Activated CD4-positive, alpha-beta T cell treated with anti-CD3 and anti-CD28 coated beads for 36 hours (primary cell): Measurements from ENCODE around the gene ID4. TPM values are rescaled to one million over a fixed set of nuclear protein-coding genes. Genes with fewer than 3 reads are reported as not detected.
A peak's percentile ranks its signal among the peaks of the same experiment; 100 is the strongest.

Experiments used
- ATAC-seq: fragments of 200-7000 bp; cut with Tn5 transposase; one replicate; pipeline ENCODE4 v1.10.0; 2021; ENCODE audit warnings: mild to moderate bottlenecking, moderate library complexity
- CTCF ChIA-PET: fragments of 350-600 bp; sonication (Branson Sonifier 250); formaldehyde crosslinking; loops from one replicate; lab custom pipeline; 2021; ENCODE audit warnings: antibody characterized with exemption; lab: Charles Lee
- POLR2A ChIA-PET: fragments of 350-600 bp; sonication (Branson Sonifier 250); formaldehyde crosslinking; loops from one replicate; lab custom pipeline; 2021; ENCODE audit warnings: antibody characterized with exemption, inconsistent platforms; lab: Charles Lee
- DNase-seq: peaks from one replicate; pipeline ENCODE4 v3.0.0-alpha.2; 2020
- H3K27ac Mint-ChIP-seq: one replicate; pipeline ENCODE4 v1.8.0; 2021; ENCODE audit warnings: mixed read lengths
- H3K27me3 Mint-ChIP-seq: one replicate; pipeline ENCODE4 v1.8.0; 2021; ENCODE audit warnings: mixed read lengths
- H3K36me3 Mint-ChIP-seq: one replicate; pipeline ENCODE4 v1.8.0; 2021; ENCODE audit warnings: low read depth, mixed read lengths
- H3K4me1 Mint-ChIP-seq: one replicate; pipeline ENCODE4 v1.8.0; 2021; ENCODE audit warnings: mixed read lengths
- H3K4me3 Mint-ChIP-seq: one replicate; pipeline ENCODE4 v1.8.0; 2021; ENCODE audit warnings: mild to moderate bottlenecking, moderate library complexity, mixed read lengths
- H3K9me3 Mint-ChIP-seq: one replicate; pipeline ENCODE4 v1.8.0; 2021; ENCODE audit warnings: low read depth, mixed read lengths
- intact Hi-C, 2 experiments: fragments of 100-400 bp; cut with DNase I in 1 of 2; cut with micrococcal nuclease in 1 of 2; formaldehyde crosslinking; loops; one replicate each; pipeline versions ENCODE4 v1.14.2 to v1.15.1; 2022 to 2024; cut with DNase I, micrococcal nuclease
- total RNA-seq, 2 experiments: library from RNA; stranded (reverse); gene quantifications; one replicate each; pipeline ENCODE4 v1.2.3, GENCODE V29; 2021

ID4 gene
- not detected for total RNA-seq

GRCh38 chr6:19836799-19837510 lies at the start of gene ID4:
TSS of gene ID4 (plus strand) at chr6:19837370. CDS start at chr6:19837755, 385 bp downstream.
- intact Hi-C loops = no loop called here
- no peak within 1 kb of the TSS for H3K27ac Mint-ChIP-seq
- H3K27me3 Mint-ChIP-seq = peaks cover 32% of the 10 kb centered on the region
- no peaks in the 10 kb centered on the region for H3K9me3 Mint-ChIP-seq
- peak; percentile 14 for DNase-seq
- no peak for ATAC-seq
- peaks cover 10% of the 10 kb centered on the region for H3K4me1 Mint-ChIP-seq
- no peak within 1 kb of the TSS for H3K4me3 Mint-ChIP-seq
- no peaks in the 10 kb centered on the region for H3K36me3 Mint-ChIP-seq
- POLR2A ChIA-PET = no interaction called here
- CTCF ChIA-PET = no interaction called here

- ATAC-seq (no peak), DNase-seq (no peak)
- H3K9me3 Mint-ChIP-seq = no peaks in the 10 kb centered on the region
- intact Hi-C loops = no loop called here
- H3K4me1 Mint-ChIP-seq = no peaks in the 10 kb centered on the region
- H3K36me3 Mint-ChIP-seq = no peaks in the 10 kb centered on the region
- peaks cover 2% of the 10 kb centered on the region for H3K27me3 Mint-ChIP-seq
- ChIA-PET CTCF (interaction anchor here (0.7 kb wide), 1 partner anchor 239 kb away, joined by 3 read pairs; no protein-coding TSS in a partner anchor), POLR2A (no interaction called here)
- H3K27ac Mint-ChIP-seq = no peak overlapping the region
- H3K4me3 Mint-ChIP-seq = no peak overlapping the region
These were observed 48.5 kb upstream of the ID4 start for GRCh38 chr6:19788686-19789085.

GRCh38 chr6:19789100-19789803 lies 47.9 kb upstream of the ID4 start:
- ChIA-PET CTCF (interaction anchor here (0.7 kb wide), 1 partner anchor 240 kb away, joined by 3 read pairs; no protein-coding TSS in a partner anchor), POLR2A (no interaction called here)
- H3K27ac Mint-ChIP-seq = no peak overlapping the region
- DNase-seq = no peak
- intact Hi-C loops = no loop called here
- no peak overlapping the region for H3K4me3 Mint-ChIP-seq
- H3K36me3 Mint-ChIP-seq = no peaks in the 10 kb centered on the region
- no peak for ATAC-seq
- peaks cover 2% of the 10 kb centered on the region for H3K27me3 Mint-ChIP-seq
- H3K4me1 Mint-ChIP-seq = no peaks in the 10 kb centered on the region
- H3K9me3 Mint-ChIP-seq = no peaks in the 10 kb centered on the region

GRCh38 chr6:19791267-19791666 lies 45.9 kb upstream of the ID4 start:
- H3K27me3 Mint-ChIP-seq = peaks cover 5% of the 10 kb centered on the region
- H3K36me3 Mint-ChIP-seq = no peaks in the 10 kb centered on the region
- DNase-seq = no peak
- intact Hi-C loops = no loop called here
- ChIA-PET CTCF (no interaction called here), POLR2A (no interaction called here)
- H3K4me1 Mint-ChIP-seq = no peaks in the 10 kb centered on the region
- H3K9me3 Mint-ChIP-seq = peaks cover 2% of the 10 kb centered on the region
- H3K4me3 Mint-ChIP-seq = no peak overlapping the region
- ATAC-seq = no peak
- H3K27ac Mint-ChIP-seq = no peak overlapping the region

- Mint-ChIP-seq H3K27me3 (peaks cover 7% of the 10 kb centered on the region), H3K27ac (no peak overlapping the region), H3K4me1 (no peaks in the 10 kb centered on the region), H3K36me3 (no peaks in the 10 kb centered on the region), H3K4me3 (no peak overlapping the region), H3K9me3 (peaks cover 10% of the 10 kb centered on the region)
- intact Hi-C loops = no loop called here
- no peak for DNase-seq
- ATAC-seq = no peak
- ChIA-PET CTCF (no interaction called here), POLR2A (no interaction called here)
These were observed 42.0 kb upstream of the ID4 start for GRCh38 chr6:19795211-19795610.

- CTCF ChIA-PET = no interaction called here
- Mint-ChIP-seq H3K36me3 (no peaks in the 10 kb centered on the region), H3K9me3 (peaks cover 10% of the 10 kb centered on the region), H3K4me3 (no peak overlapping the region), H3K27ac (no peak overlapping the region), H3K27me3 (peaks cover 7% of the 10 kb centered on the region), H3K4me1 (no peaks in the 10 kb centered on the region)
- intact Hi-C loops = no loop called here
- DNase-seq (no peak), ATAC-seq (no peak)
- POLR2A ChIA-PET = no interaction called here
These were observed 40.7 kb upstream of the ID4 start for GRCh38 chr6:19796452-19796851.

- no peak overlapping the region for H3K4me3 Mint-ChIP-seq
- POLR2A ChIA-PET = no interaction called here
- no peaks in the 10 kb centered on the region for H3K36me3 Mint-ChIP-seq
- DNase-seq (no peak), ATAC-seq (no peak)
- peaks cover 18% of the 10 kb centered on the region for H3K27me3 Mint-ChIP-seq
- H3K4me1 Mint-ChIP-seq = no peaks in the 10 kb centered on the region
- peaks cover 10% of the 10 kb centered on the region for H3K9me3 Mint-ChIP-seq
- intact Hi-C loops = no loop called here
- H3K27ac Mint-ChIP-seq = no peak overlapping the region
- CTCF ChIA-PET = no interaction called here
These were observed 38.8 kb upstream of the ID4 start for GRCh38 chr6:19798362-19798761.

GRCh38 chr6:19802656-19803055 lies 34.5 kb upstream of the ID4 start:
- no peak overlapping the region for H3K4me3 Mint-ChIP-seq
- no peak overlapping the region for H3K27ac Mint-ChIP-seq
- no peaks in the 10 kb centered on the region for H3K9me3 Mint-ChIP-seq
- peaks cover 12% of the 10 kb centered on the region for H3K4me1 Mint-ChIP-seq
- DNase-seq = no peak
- peaks cover 33% of the 10 kb centered on the region for H3K27me3 Mint-ChIP-seq
- H3K36me3 Mint-ChIP-seq = no peaks in the 10 kb centered on the region
- POLR2A ChIA-PET = no interaction called here
- intact Hi-C loops = no loop called here
- CTCF ChIA-PET = no interaction called here
- no peak for ATAC-seq

- H3K27me3 Mint-ChIP-seq = peaks cover 37% of the 10 kb centered on the region
- H3K4me1 Mint-ChIP-seq = peaks cover 12% of the 10 kb centered on the region
- no peak for ATAC-seq
- CTCF ChIA-PET = no interaction called here
- no peak overlapping the region for H3K27ac Mint-ChIP-seq
- H3K36me3 Mint-ChIP-seq = no peaks in the 10 kb centered on the region
- no peaks in the 10 kb centered on the region for H3K9me3 Mint-ChIP-seq
- DNase-seq = no peak
- intact Hi-C loops = no loop called here
- no peak overlapping the region for H3K4me3 Mint-ChIP-seq
- POLR2A ChIA-PET = no interaction called here
These were observed 33.6 kb upstream of the ID4 start for GRCh38 chr6:19803331-19804204.

- POLR2A ChIA-PET = no interaction called here
- no peaks in the 10 kb centered on the region for H3K9me3 Mint-ChIP-seq
- intact Hi-C loops = no loop called here
- ATAC-seq = peak; percentile 99
- peak; percentile 91 for DNase-seq
- H3K27me3 Mint-ChIP-seq = peaks cover 37% of the 10 kb centered on the region
- H3K27ac Mint-ChIP-seq = no peak overlapping the region
- CTCF ChIA-PET = no interaction called here
- no peaks in the 10 kb centered on the region for H3K36me3 Mint-ChIP-seq
- peaks cover 12% of the 10 kb centered on the region for H3K4me1 Mint-ChIP-seq
- H3K4me3 Mint-ChIP-seq = peak overlapping the region; percentile 41
These were observed 32.7 kb upstream of the ID4 start for GRCh38 chr6:19804205-19805128.

- H3K27ac Mint-ChIP-seq = no peak overlapping the region
These were observed 32.1 kb upstream of the ID4 start for GRCh38 chr6:19805129-19805481.

More at GRCh38 chr6:19805129-19805481, 32.1 kb upstream of the ID4 start:
- H3K36me3 Mint-ChIP-seq = no peaks in the 10 kb centered on the region
- ATAC-seq (no peak), DNase-seq (no peak)
- POLR2A ChIA-PET = no interaction called here
- peaks cover 35% of the 10 kb centered on the region for H3K27me3 Mint-ChIP-seq
- CTCF ChIA-PET = no interaction called here
- peaks cover 12% of the 10 kb centered on the region for H3K4me1 Mint-ChIP-seq
- H3K9me3 Mint-ChIP-seq = no peaks in the 10 kb centered on the region
- H3K4me3 Mint-ChIP-seq = peak overlapping the region; percentile 37
- intact Hi-C loops = no loop called here
